HepG2 (cell line): Measurements from ENCODE around the gene FOXA3. TPM values are rescaled to one million over a fixed set of nuclear protein-coding genes. Genes with fewer than 3 reads are reported as not detected.
A peak's percentile ranks its signal among the peaks of the same experiment; 100 is the strongest.

Experiments
- AKNA ChIP-seq: sonication (generic); formaldehyde crosslinking; IDR thresholded peaks from 2 replicates; pipeline ENCODE4 v1.4.0; 2020; ENCODE audit warnings: missing genetic modification reagents, borderline replicate concordance
- DNMT1 ChIP-seq: sonication (generic); formaldehyde crosslinking; IDR thresholded peaks from 2 replicates; pipeline ENCODE4 v1.5.1; 2020; ENCODE audit warnings: mild to moderate bottlenecking, missing genetic modification reagents
- FOXA1 ChIP-seq, 2 experiments: fragments of 450-650 bp in 1 of 2; sonication (generic) in 1 of 2; formaldehyde crosslinking in 1 of 2; IDR thresholded peaks; 2 replicates each; pipeline versions ENCODE4 v1.4.0 to v1.6.1; 2016 to 2020; ENCODE audit warnings: missing genetic modification reagents in 1 of 2
- FOXK2 ChIP-seq: fragments of 450-650 bp; IDR thresholded peaks from 2 replicates; pipeline ENCODE4 v1.6.1; 2016
- KDM5B ChIP-seq: sonication (generic); formaldehyde crosslinking; IDR thresholded peaks from 2 replicates; pipeline ENCODE4 v1.4.0; 2020; ENCODE audit warnings: missing genetic modification reagents, mild to moderate bottlenecking, borderline replicate concordance
- MAFK ChIP-seq, 2 experiments: IDR thresholded peaks in 1 of 2; conservative IDR thresholded peaks in 1 of 2; 2 replicates each; pipeline ENCODE4 v1.6.1; 2011; ENCODE audit warnings: improper control_type of control experiment in 2 of 2, low read length in 2 of 2
- NFYB ChIP-seq: sonication (generic); formaldehyde crosslinking; IDR thresholded peaks from 2 replicates; pipeline ENCODE4 v1.4.0; 2020; ENCODE audit warnings: missing genetic modification reagents
- PAF1 ChIP-seq: IDR thresholded peaks from 2 replicates; pipeline ENCODE4 v1.6.1; 2016; ENCODE audit warnings: missing genetic modification reagents, missing compliant biosample characterization
- PHF21A ChIP-seq: sonication (generic); formaldehyde crosslinking; IDR thresholded peaks from 2 replicates; pipeline ENCODE4 v1.5.0; 2020; ENCODE audit warnings: mild to moderate bottlenecking, missing genetic modification reagents
- RBM22 ChIP-seq: fragments of 200-400 bp; formaldehyde crosslinking; optimal IDR thresholded peaks from 2 replicates; pipeline ENCODE3; 2017; ENCODE audit warnings: mild to moderate bottlenecking, low read length, moderate library complexity
- REPIN1 ChIP-seq: sonication (generic); formaldehyde crosslinking; IDR thresholded peaks from 2 replicates; pipeline ENCODE4 v1.8.0; 2022; ENCODE audit warnings: missing genetic modification reagents, low read depth, mild to moderate bottlenecking, borderline replicate concordance
- SKI ChIP-seq: fragments of 450-650 bp; IDR thresholded peaks from one replicate; pipeline ENCODE4 v1.6.1; 2018; ENCODE audit warnings: mild to moderate bottlenecking; ENCODE audit not compliant: partially characterized antibody
- ZMAT3 ChIP-seq: sonication (generic); formaldehyde crosslinking; conservative IDR thresholded peaks from 2 replicates; pipeline ENCODE4 v1.7.0; 2021; ENCODE audit warnings: missing genetic modification reagents
- ZNF10 ChIP-seq: sonication (generic); formaldehyde crosslinking; IDR thresholded peaks from 2 replicates; pipeline ENCODE4 v1.4.0; 2020; ENCODE audit warnings: mild to moderate bottlenecking, low read depth, missing genetic modification reagents, borderline replicate concordance
- ZNF121 ChIP-seq: sonication (generic); formaldehyde crosslinking; IDR thresholded peaks from 2 replicates; pipeline ENCODE4 v1.5.0; 2020; ENCODE audit warnings: mild to moderate bottlenecking, missing genetic modification reagents
- ZNF501 ChIP-seq: sonication (generic); formaldehyde crosslinking; IDR thresholded peaks from 2 replicates; pipeline ENCODE4 v1.5.1; 2020; ENCODE audit warnings: mild to moderate bottlenecking, moderate library complexity, missing genetic modification reagents
- ZNF562 ChIP-seq: sonication (generic); formaldehyde crosslinking; IDR thresholded peaks from 2 replicates; pipeline ENCODE4 v1.8.0; 2022; ENCODE audit warnings: missing genetic modification reagents, borderline replicate concordance
- ZNF567 ChIP-seq: sonication (generic); formaldehyde crosslinking; IDR thresholded peaks from 2 replicates; pipeline ENCODE4 v1.8.1; 2023; ENCODE audit warnings: mild to moderate bottlenecking, missing genetic modification reagents, borderline replicate concordance
- ZNF572 ChIP-seq: sonication (generic); formaldehyde crosslinking; IDR thresholded peaks from 2 replicates; pipeline ENCODE4 v1.5.1; 2020; ENCODE audit warnings: mild to moderate bottlenecking, missing genetic modification reagents
- ZSCAN31 ChIP-seq: sonication (generic); formaldehyde crosslinking; IDR thresholded peaks from 2 replicates; pipeline ENCODE4 v1.5.0; 2020; ENCODE audit warnings: low read depth, mild to moderate bottlenecking, missing genetic modification reagents
- ZXDC ChIP-seq: sonication (generic); formaldehyde crosslinking; IDR thresholded peaks from 2 replicates; pipeline ENCODE4 v1.5.0; 2020; ENCODE audit warnings: mild to moderate bottlenecking, missing genetic modification reagents
- polyA plus RNA-seq, 8 experiments: library from polyadenylated mRNA; depleted of rRNA in 3 of 8; stranded (reverse) in 7 of 8; unstranded in 1 of 8; fragments of >200 nt; fragmentation: Illumina TruSeq in 4 of 8; extraction: Trizol in 4 of 8; gene quantifications; 2 replicates each; pipeline versions ENCODE4 v1.2.1 to v1.2.3, GENCODE V29; 2011 to 2016; ENCODE audit warnings: low read depth in 4 of 8, missing spikeins in 1 of 8, mixed read lengths in 1 of 8; ENCODE audit not compliant: insufficient read depth in 1 of 8
- total RNA-seq, 5 experiments: library from RNA; depleted of rRNA; stranded (reverse); fragments of >200 nt; fragmentation: Illumina TruSeq; extraction: Trizol; gene quantifications; 2 replicates each; pipeline ENCODE4 v1.2.3, GENCODE V29; 2016; ENCODE audit warnings: low read depth in 1 of 5

Gene FOXA3
- total and polyA plus RNA-seq, 2 of the 13 experiments (the other 11 are each of a cell fraction or from before 2014, with no cell fraction given): 29.8 to 47.6 TPM

- TF ChIP-seq ZXDC (CRISPR knock-in tag) (0 out of 2 replicates have a peak, but pooled peaks have one; percentile 76), KDM5B (CRISPR knock-in tag) (peak; percentile 33), PHF21A (CRISPR knock-in tag) (no peak), DNMT1 (CRISPR knock-in tag) (no peak), AKNA (CRISPR knock-in tag) (0 out of 2 replicates have a peak, but pooled peaks have one; percentile 50), NFYB (CRISPR knock-in tag) (no peak), PAF1 (CRISPR knock-in tag) (0 out of 2 replicates have a peak, but pooled peaks have one; percentile 10), REPIN1 (CRISPR knock-in tag) (no peak), MAFK (conservative IDR thresholded peaks at IDR 0.05 in 1 of 2, IDR thresholded peaks at IDR 0.05 in 1 of 2; ENCODE audit: low read length in 2 of 2) (no peak), RBM22 (peak; percentile 72), ZSCAN31 (CRISPR knock-in tag) (no peak), SKI (no peak), ZNF121 (CRISPR knock-in tag) (no peak), FOXA1 (IDR thresholded peaks at IDR 0.05) (no peak), FOXA1 (CRISPR knock-in tag; IDR thresholded peaks at IDR 0.05) (no peak), ZNF567 (CRISPR knock-in tag) (0 out of 2 replicates have a peak, but pooled peaks have one; percentile 7), ZMAT3 (CRISPR knock-in tag) (peak; percentile 30; the same call in 1 of the 2 replicates), ZNF501 (peak; percentile 75; the same call in 1 of the 2 replicates), ZNF10 (CRISPR knock-in tag) (no peak), ZNF572 (CRISPR knock-in tag) (peak; percentile 56; the same call in 1 of the 2 replicates), FOXK2 (no peak), ZNF562 (no peak)
These were observed 9.2 kb downstream of the FOXA3 start (continued) for GRCh38 chr19:45873219-45873772.
